ENCODE data around the gene VIPR2. TPM values are rescaled to one million over a fixed set of nuclear protein-coding genes. Genes with fewer than 3 reads are reported as not detected.
"Not testable (repeated sequence)": the region's sequence is repeated elsewhere in the genome, so short reads cannot be mapped to it uniquely, and the experiment has no call there.

VIPR2 gene
- total RNA-seq, 1 donor from 2014 or later = not detected

GRCh38 chr7:159191236-159191635, 46.6 kb upstream of the VIPR2 start:
- no peaks in the 10 kb centered on the region for H3K4me1 Mint-ChIP-seq (ENCODE audit: low read depth, unreplicated experiment)
- DNase-seq = no peak
- no peaks in the 10 kb centered on the region for H3K27me3 Mint-ChIP-seq (ENCODE audit: unreplicated experiment)
- H3K4me3 Mint-ChIP-seq (ENCODE audit: unreplicated experiment) = no peak overlapping the region
- no peak for TF ChIP-seq CTCF (IDR thresholded peaks at IDR 0.05; ENCODE audit: partially characterized antibody, unreplicated experiment)
- no peak overlapping the region for H3K27ac Mint-ChIP-seq (ENCODE audit: unreplicated experiment)
- peaks cover 4% of the 10 kb centered on the region for H3K36me3 Mint-ChIP-seq (ENCODE audit: unreplicated experiment)
- H3K9me3 Mint-ChIP-seq (ENCODE audit: unreplicated experiment) = no peaks in the 10 kb centered on the region

GRCh38 chr7:159188011-159188410, 43.3 kb upstream of the VIPR2 start:
- DNase-seq = no peak
- Mint-ChIP-seq H3K27me3 (ENCODE audit: unreplicated experiment) (no peaks in the 10 kb centered on the region), H3K27ac (ENCODE audit: unreplicated experiment) (no peak overlapping the region), H3K36me3 (ENCODE audit: unreplicated experiment) (peaks cover 9% of the 10 kb centered on the region), H3K9me3 (ENCODE audit: unreplicated experiment) (no peaks in the 10 kb centered on the region), H3K4me1 (ENCODE audit: low read depth, unreplicated experiment) (no peaks in the 10 kb centered on the region), H3K4me3 (ENCODE audit: unreplicated experiment) (no peak overlapping the region)
- no peak for TF ChIP-seq CTCF (IDR thresholded peaks at IDR 0.05; ENCODE audit: partially characterized antibody, unreplicated experiment)

- DNase-seq = no peak
- Mint-ChIP-seq H3K9me3 (ENCODE audit: unreplicated experiment) (no peaks in the 10 kb centered on the region), H3K27ac (ENCODE audit: unreplicated experiment) (no peak overlapping the region), H3K27me3 (ENCODE audit: unreplicated experiment) (no peaks in the 10 kb centered on the region), H3K36me3 (ENCODE audit: unreplicated experiment) (no peaks in the 10 kb centered on the region), H3K4me1 (ENCODE audit: low read depth, unreplicated experiment) (no peaks in the 10 kb centered on the region), H3K4me3 (ENCODE audit: unreplicated experiment) (no peak overlapping the region)
- no peak for TF ChIP-seq CTCF (IDR thresholded peaks at IDR 0.05; ENCODE audit: partially characterized antibody, unreplicated experiment)
These were observed 34.6 kb upstream of the VIPR2 start for GRCh38 chr7:159179241-159179640.

GRCh38 chr7:159177284-159177953, 32.8 kb upstream of the VIPR2 start:
- H3K4me3 Mint-ChIP-seq (ENCODE audit: unreplicated experiment) = no peak overlapping the region
- peaks cover 3% of the 10 kb centered on the region for H3K27me3 Mint-ChIP-seq (ENCODE audit: unreplicated experiment)
- no peak for TF ChIP-seq CTCF (IDR thresholded peaks at IDR 0.05; ENCODE audit: partially characterized antibody, unreplicated experiment)
- H3K36me3 Mint-ChIP-seq (ENCODE audit: unreplicated experiment) = peaks cover 7% of the 10 kb centered on the region
- no peaks in the 10 kb centered on the region for H3K4me1 Mint-ChIP-seq (ENCODE audit: low read depth, unreplicated experiment)
- no peak overlapping the region for H3K27ac Mint-ChIP-seq (ENCODE audit: unreplicated experiment)
- no peaks in the 10 kb centered on the region for H3K9me3 Mint-ChIP-seq (ENCODE audit: unreplicated experiment)
- DNase-seq = no peak

- no peak for DNase-seq
- peaks cover 7% of the 10 kb centered on the region for H3K36me3 Mint-ChIP-seq (ENCODE audit: unreplicated experiment)
- TF ChIP-seq CTCF (IDR thresholded peaks at IDR 0.05; ENCODE audit: partially characterized antibody, unreplicated experiment) = no peak
- no peak overlapping the region for H3K27ac Mint-ChIP-seq (ENCODE audit: unreplicated experiment)
- no peaks in the 10 kb centered on the region for H3K4me1 Mint-ChIP-seq (ENCODE audit: low read depth, unreplicated experiment)
- peaks cover 3% of the 10 kb centered on the region for H3K27me3 Mint-ChIP-seq (ENCODE audit: unreplicated experiment)
- H3K4me3 Mint-ChIP-seq (ENCODE audit: unreplicated experiment) = no peak overlapping the region
- H3K9me3 Mint-ChIP-seq (ENCODE audit: unreplicated experiment) = no peaks in the 10 kb centered on the region
These were observed 31.1 kb upstream of the VIPR2 start for GRCh38 chr7:159175792-159176191.

GRCh38 chr7:159175100-159175499, 30.4 kb upstream of the VIPR2 start:
- H3K4me1 Mint-ChIP-seq (ENCODE audit: low read depth, unreplicated experiment); H3K27me3 Mint-ChIP-seq (ENCODE audit: unreplicated experiment); DNase-seq; H3K4me3 Mint-ChIP-seq (ENCODE audit: unreplicated experiment); H3K27ac Mint-ChIP-seq (ENCODE audit: unreplicated experiment); H3K9me3 Mint-ChIP-seq (ENCODE audit: unreplicated experiment): not testable (repeated sequence)
- H3K36me3 Mint-ChIP-seq (ENCODE audit: unreplicated experiment) = peaks cover 13% of the 10 kb centered on the region
